Stimulated activated CD8-positive, alpha-beta memory T cell treated with anti-CD3 and anti-CD28 coated beads, Interleukin-15, amount 100 ng/mL, for 24 hours (primary cell): ENCODE measurements around the gene GALNT2.

Experiments used
- DNase-seq: peaks from one replicate; pipeline ENCODE4 v3.0.0-alpha.2; 2020; ENCODE audit warnings: low read depth

Gene GALNT2

GRCh38 chr1:230212405-230212936 lies 145.4 kb downstream of the GALNT2 start:
- DNase-seq, result no peak

- no peak for DNase-seq
These were observed 148.0 kb downstream of the GALNT2 start for GRCh38 chr1:230215031-230215430.

GRCh38 chr1:230215529-230215928 lies 148.5 kb downstream of the GALNT2 start:
- DNase-seq, result no peak

DNA sequence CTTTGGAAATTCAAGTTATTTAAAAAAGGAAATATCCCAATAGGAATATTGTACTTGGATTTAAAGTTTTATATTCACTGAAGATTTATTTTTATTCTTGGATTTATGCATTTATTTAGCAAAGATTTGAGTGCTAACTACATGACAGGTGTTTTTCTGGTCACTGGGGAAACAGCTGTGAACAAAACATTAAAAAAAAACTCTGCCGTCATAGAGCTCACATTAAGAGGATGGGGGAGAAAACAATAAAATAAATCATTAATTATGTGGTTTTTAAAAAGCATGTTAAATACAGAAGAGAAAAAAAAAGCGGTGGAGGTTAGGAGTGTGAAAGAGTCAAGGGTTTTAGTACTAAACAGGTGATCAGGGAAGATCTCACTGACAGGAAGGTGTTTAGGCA lies 149.9 kb downstream of the GALNT2 start:
- no peak for DNase-seq

- no peak for DNase-seq
These were observed 151.6 kb downstream of the GALNT2 start for GRCh38 chr1:230218667-230219066.

DNA sequence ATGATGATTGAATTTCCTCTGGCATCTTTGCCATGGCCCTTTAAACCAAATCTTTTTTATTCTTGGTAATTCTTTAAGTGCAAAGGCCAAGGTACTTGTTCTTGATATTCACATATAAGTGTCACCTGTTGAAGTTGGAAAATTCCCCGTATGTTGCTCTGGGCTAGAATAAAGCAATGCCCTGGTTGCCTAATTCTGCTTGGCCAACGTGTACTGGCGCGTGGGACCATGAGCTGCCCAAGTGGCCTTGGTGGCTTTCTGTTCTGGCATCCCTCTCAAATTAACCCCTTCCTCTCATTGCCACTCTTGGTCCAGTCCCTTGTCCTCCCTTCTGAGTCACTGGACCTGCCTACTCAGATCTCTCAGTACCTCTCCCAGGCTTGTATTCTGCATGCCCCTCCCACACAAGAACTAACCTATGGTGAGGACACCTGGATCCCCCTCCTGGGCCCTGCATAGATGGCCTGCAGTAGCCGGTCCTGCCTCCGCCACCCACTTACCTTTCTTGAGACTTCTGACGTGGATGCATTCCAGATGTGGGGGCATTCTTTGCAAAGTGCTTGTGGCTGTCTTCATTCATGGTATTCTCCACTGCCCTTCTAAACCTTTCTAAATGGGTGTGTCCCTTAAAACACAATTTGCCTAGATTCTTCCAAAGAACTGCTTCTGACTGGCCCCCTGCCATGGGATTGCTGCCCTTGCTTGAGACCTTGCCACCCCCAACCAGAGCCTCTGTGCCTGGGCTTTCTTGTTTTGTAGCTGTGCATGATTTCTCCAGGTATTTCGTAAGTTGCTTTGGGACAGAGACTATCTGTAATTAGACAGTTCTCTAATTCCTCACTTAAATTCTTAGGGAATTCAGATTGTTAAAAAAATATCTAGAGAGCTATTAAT lies 152.4 kb downstream of the GALNT2 start:
- no peak for DNase-seq

DNA sequence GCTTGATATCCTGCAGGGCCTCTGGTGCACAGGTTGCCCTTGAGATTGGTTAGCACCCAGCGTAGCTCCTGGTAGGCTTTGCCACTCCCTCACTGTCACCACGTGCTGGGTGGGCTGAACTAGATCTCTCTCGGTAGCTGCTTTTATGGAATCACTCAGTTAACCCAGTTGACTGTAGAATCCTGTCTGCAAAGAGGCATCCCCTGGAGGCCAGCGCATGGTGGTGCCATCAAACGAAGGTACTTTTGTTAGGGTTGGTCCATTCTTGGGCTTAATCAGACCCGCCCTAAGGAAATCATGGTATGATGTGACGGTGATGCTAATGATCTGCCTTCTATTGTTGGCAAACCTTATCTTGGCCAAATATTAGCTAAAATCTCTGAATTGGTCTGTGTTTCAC lies 153.4 kb downstream of the GALNT2 start:
- DNase-seq, result no peak

- no peak for DNase-seq
These were observed 153.9 kb downstream of the GALNT2 start for GRCh38 chr1:230220907-230221306.

DNA sequence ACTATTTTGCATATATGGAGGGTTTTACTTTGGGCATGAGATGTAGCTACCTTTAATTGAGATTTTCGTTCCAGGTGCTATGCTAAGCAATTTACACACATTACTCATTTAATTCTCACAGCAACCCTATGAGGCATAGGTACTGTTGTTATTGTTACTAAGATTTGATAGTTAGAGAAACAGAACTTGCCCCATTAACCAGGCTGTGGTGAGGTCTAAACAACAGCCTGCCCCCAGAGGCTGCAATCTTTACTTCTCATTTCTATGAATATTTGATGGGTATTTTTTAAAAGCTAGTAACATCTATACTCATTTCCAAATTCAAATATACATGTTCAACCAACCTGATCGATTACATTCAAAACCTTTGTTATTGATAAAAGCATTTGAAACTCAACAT lies 155.6 kb downstream of the GALNT2 start:
- DNase-seq, result no peak

DNA sequence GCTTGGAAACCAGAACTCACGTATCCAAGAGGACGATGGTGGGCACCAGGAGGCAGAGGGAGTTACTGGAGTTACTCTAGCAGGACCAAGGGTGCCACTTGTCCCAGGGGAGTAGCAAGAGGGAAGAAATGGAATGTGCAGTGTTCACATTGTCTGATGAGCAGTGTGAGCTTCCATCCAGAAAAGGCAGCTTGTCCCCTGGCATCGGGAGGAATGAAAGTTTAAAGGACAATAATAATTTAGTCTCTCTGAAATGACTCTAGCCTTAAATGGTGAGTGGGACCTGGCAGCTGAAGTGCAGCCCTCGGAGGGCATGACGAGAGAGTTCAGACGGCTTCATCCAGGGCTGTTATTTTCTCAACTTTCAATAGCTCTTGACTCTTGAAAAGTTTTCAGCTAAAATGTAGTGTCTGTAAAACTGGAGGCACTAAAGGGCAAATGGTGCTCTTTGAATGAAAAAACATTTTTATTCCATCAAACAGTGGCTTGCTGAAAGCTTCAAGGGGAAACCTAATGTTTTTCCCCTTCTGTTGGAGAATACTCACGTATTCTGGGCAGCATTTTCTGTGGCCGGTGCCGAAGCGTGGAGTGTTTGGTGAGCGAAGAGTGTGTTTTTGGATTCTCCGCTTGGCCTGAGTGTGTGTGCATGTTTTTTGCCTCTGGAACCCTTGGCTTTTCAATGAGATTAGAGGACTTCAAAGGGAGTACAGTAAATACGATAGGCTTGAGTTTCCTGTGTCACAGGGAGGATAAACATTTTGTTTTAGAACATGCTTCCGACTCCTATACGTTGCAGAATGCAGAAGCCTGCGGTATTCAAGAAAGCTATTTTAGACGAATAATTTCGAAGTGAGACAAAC lies 157.3 kb downstream of the GALNT2 start:
- no peak for DNase-seq

GRCh38 chr1:230226007-230226800 lies 159.2 kb downstream of the GALNT2 start:
- no peak for DNase-seq

DNA sequence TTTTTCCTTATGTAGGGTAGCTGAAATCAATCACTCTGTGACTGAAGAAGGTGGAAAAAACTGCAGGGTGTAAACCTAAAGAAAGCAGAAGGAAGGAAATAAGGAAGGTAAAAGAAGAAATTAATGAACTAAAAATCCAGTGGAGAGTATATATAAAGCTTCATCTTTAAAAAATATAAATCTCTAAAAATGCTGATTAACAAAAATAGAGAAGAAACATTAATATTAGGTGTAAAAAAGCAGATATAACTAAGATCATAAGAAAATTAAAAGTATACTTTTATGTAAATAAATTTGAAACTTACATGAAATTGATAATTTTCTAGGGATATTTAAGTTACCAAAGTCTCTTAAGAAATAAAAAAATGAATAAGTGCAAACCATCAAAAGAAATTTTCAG lies 159.8 kb downstream of the GALNT2 start:
- DNase-seq, result no peak

DNA sequence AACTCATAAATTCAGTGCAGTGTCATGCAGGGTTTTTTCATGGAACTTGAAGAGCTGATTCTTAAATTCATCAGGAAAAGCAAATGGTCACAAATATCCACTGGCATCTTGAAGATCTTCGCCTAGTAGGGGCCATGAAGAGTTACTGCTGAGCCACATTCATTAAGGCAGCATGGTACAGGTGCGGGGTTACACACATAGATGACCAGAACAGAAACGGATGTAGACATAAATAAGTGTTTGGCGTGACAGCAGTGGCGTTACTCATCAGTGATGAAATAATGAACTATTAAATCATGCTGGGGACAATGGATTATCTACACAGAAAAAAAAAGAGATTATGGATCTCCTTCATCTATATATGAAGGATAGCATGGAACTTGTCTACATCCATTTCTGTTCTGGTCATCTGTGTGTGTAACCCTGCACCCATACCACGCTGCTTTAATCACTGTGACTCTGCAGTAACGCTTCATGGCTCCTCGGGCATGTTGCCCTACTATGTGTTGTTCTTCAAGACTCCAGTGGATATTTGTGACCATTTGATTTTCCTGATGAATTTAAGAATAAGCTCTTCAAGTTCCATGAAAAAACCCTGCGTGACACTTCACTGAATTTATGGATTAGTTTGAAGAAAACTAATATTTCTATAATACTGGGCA lies 161.3 kb downstream of the GALNT2 start:
- no peak for DNase-seq

GRCh38 chr1:230230273-230230672 lies 163.2 kb downstream of the GALNT2 start:
- no peak for DNase-seq

GRCh38 chr1:230230948-230231773 lies 164.1 kb downstream of the GALNT2 start:
- DNase-seq, result no peak

GRCh38 chr1:230231774-230232145 lies 164.7 kb downstream of the GALNT2 start:
- DNase-seq, result no peak

DNA sequence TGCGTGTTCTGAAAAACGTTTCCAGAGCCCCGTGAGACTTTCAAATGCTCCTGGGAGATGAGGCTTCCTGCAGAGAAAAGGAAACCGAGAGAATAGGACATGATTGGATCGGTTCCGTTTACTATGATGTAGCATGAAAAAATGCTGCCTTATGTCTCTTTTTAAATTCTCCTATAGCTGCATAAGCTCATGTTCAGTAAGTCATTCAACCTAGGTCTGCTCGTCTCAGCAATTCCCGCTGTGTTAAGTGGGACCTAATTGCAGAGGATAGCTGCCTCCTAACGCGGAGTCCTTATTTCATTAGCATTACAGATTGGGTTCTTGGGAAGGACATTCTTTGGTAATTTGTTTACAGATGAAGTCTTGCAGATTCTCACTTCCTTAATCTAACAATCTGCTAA lies 165.3 kb downstream of the GALNT2 start:
- DNase-seq, result no peak

- no peak for DNase-seq
These were observed 166.7 kb downstream of the GALNT2 start for GRCh38 chr1:230233786-230234185.

GRCh38 chr1:230235876-230236275 lies 168.8 kb downstream of the GALNT2 start:
- no peak for DNase-seq

GRCh38 chr1:230236301-230237008 lies 169.4 kb downstream of the GALNT2 start:
- DNase-seq, result no peak
